GM21737 (cell line): ENCODE results near the gene BMI1.
"Not testable (repeated sequence)": the region's sequence is repeated elsewhere in the genome, so short reads cannot be mapped to it uniquely, and the experiment has no call there.

Source experiments
- ATAC-seq: cut with Tn5 transposase; IDR thresholded peaks from one replicate; pipeline ENCODE4 v1.9.1; 2021; ENCODE audit warnings: mild to moderate bottlenecking, moderate library complexity; ENCODE audit not compliant: unreplicated experiment

BMI1 gene

GRCh38 chr10:22338931-22339330, 18.0 kb downstream of the BMI1 start:
- ATAC-seq: no peak

- ATAC-seq: no peak
These were observed 18.9 kb downstream of the BMI1 start for GRCh38 chr10:22339761-22340328.

DNA sequence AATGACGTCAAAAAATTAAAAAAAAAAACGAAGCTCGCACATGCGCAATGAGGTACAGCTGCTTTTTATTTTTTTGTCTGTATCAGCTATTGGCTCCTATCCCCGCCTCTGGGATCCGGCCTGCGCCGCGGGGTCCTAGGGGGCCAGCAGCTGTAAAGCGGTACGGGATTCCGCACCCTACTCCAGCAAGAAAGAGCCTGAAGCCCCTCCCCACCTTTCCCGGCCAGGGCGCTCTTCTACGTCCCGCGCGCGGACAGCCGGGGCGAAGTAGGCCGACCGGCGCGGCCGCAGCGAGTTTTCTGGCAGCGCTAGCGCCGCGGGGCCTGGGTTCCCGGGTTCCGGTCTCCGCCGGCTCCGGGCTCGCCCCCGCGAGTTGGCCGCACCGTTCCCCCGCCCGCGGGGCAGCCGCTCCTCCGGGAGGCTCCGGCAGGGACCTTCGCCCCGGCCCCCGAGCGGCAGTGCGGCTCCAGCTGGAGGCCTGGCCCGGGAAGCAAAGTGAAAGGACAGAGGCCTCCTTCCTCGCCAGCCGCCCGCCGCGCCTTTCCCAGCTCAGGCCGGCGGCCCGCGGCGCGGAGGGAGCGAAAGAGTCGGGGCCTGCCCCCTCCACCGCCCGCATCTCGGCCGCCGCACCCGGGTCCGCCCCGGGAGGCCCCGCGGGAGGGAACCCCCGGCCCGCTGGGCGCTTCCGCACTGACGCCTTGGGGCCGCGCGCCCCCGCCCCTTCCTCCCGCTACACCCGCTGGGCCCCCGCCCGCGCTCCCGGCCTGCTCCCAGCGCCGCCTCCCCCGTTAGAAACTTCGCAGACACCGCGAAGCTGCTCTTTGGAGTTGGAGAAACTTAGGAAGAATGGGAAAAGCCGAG, 19.7 kb downstream of the BMI1 start:
- ATAC-seq: peak; percentile 30

- peak; percentile 6 for ATAC-seq
These were observed 20.5 kb downstream of the BMI1 start for GRCh38 chr10:22341190-22341925.

GRCh38 chr10:22341926-22342196, 21.0 kb downstream of the BMI1 start:
- no peak for ATAC-seq

- no peak for ATAC-seq
These were observed 21.5 kb downstream of the BMI1 start for GRCh38 chr10:22342421-22342820.

- ATAC-seq: no peak
These were observed 22.8 kb downstream of the BMI1 start for GRCh38 chr10:22343731-22344130.

- no peak for ATAC-seq
These were observed 23.4 kb downstream of the BMI1 start for GRCh38 chr10:22344249-22344648.

DNA sequence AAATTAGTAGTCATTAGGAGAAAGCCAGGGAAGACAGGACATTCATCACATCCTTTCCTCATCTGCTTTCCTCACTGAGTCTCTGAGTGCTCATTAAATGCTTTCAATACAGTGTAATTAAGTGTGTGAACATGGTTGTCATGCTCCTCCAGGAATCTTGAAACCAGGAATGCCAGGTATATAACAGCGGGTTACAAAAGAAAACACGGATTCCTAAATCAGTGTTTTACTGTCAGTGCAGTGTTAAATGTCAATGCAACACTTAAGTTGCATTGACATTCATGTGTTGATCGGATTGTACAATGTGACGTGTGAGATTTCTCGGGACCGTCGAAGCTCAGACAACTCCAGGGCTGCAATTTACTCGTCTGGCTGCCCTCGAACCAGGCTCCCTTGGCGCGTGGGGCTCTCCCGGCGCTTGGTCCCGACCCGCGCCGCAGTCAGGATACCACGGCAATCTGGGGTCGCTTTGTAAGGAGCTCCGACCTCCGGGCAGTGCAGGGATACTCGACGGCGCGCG, 23.9 kb downstream of the BMI1 start:
- ATAC-seq: no peak

GRCh38 chr10:22345301-22346095, 24.6 kb downstream of the BMI1 start, which contains the start of gene SPAG6:
Gene SPAG6, plus strand, starts transcription at chr10:22345496. Its CDS starts 116 bp downstream, at chr10:22345612.
- peak; percentile 40 for ATAC-seq

DNA sequence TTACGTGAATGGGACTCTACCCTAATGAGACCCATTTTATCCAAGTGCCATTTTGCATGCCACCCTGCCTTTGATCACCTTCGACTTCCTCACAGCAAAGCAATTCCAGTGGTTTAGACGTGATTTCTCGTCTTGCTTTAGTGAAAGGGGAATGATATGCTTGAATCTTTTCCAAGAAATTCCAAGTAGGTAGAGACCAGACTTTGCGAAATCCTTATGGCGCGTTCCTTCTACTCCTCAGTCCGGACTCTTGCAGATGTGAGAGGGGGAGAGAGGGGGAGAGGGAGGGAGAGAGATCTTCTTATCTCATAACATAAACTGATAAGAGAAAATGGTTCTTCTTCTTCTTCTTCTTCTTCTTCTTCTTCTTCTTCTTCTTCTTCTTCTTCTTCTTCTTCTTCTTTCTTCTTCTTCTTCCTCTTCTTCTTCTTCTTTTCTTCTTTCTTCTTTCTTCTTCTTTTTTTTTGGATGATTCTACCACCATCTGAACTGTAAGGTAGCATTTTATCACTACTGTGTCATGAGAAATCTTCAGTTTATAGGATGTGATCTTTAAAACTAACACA, 25.3 kb downstream of the BMI1 start:
- no peak for ATAC-seq

GRCh38 chr10:22349755-22350154, 28.9 kb downstream of the BMI1 start:
- ATAC-seq: no peak

DNA sequence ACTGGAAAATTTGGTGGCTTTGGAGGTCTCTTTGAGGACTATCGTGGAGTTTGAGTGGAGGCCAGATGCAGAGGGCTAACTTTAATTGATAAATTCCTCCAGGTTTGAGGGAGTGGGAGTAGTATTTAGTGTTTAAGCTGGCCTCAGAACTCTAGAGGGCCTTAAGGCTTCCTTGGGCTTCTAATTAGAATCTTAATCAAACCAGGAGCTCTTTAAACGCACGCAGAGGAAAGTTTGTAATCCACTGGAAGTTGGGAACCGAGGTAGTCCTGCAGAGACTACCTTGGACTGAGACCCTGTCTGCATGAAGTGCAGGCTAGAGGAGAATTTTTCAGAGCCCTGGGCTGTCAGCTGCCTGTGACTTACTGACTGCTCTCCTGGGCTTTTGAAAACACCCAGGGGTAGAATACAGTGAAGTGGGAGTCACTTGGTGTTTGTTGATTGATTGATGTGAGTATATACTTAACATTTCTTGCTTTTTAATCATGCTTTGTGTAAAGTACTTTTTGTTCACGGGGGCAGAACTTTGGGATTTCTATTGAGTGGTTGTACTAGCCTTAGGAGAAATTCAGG, 30.3 kb downstream of the BMI1 start:
- no peak for ATAC-seq

- no peak for ATAC-seq
These were observed 35.5 kb downstream of the BMI1 start for GRCh38 chr10:22356324-22356873.

GRCh38 chr10:22357770-22358169, 36.9 kb downstream of the BMI1 start:
- ATAC-seq: not testable (repeated sequence)

DNA sequence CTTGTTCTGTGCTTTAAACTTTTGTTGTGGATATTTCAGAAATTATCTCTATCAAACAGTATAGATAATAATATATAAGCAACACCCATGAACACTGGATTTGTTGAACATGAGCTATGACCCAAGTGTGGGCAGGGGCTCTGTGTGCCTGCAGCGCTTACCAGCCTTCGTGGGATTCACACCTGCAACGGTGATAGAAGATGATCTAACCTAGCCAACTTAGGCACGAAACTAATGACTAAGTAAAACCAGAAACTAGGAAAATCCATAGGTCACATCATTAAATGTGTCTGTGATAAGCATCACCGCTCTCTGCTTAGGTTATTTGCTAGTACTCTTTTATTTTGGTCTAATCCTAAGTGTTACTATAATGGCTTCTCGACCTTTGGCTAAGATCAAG, 42.4 kb downstream of the BMI1 start:
- ATAC-seq: no peak

DNA sequence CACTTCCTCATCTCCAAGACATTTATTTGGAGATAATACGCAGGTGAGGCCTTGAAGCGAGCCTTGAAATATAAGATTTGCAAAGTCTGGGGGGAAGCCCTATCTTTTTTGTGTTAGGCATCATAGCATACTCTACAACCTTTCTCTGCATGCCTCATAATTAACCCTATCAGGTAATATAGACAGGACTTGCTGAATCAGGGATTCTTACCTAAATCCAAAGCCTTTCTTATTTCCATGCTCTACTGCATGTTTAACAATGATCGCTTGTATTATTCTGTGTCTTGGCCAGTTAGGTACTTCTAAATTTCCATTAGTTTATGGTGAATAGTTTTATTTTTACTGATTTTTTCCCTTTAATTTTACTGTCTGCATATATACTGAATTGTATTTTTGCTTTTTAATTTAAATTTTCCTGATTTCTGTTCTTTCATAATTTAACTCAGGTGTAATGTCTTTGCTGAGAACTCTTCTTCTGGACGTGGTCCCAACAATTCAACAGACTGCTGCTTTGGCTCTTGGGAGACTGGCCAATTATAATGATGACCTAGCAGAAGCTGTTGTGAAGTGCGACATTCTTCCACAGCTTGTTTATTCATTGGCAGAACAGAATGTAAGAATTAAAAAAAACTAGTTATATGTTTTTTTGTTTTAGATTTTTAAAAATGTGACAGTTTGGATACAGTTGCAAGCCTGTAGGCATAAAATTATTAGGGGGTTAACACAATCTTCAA, 43.7 kb downstream of the BMI1 start:
- ATAC-seq: no peak

DNA sequence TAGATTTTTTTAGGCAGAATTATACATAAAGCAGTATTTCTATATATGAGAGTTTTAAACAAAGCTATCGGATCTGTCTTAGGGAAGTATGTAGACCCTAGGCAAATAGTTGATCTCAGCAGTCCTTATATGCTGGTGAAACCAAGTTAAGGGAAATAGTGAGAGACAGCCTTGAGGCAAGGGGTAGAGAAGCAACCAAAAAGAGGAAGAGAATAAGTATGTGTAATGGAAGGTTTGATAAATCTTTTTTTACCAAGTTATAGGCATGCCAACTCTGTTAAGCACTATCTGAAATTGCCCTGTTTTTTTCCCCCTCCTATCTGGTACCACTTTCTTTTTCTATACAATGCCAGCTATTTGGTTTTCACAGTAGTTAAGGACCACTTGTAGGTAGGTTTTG, 44.3 kb downstream of the BMI1 start:
- ATAC-seq: no peak
